HEK293 (cell line): Measurements from ENCODE around the gene ROBO1.

ENCODE experiments used
- CTCF ChIA-PET: fragments of 350-600 bp; formaldehyde crosslinking; extraction: SDS; loops from one replicate; lab custom pipeline; 2021; ENCODE audit warnings: antibody characterized with exemption; lab: Yijun Ruan, JAX
- POLR2A ChIA-PET: fragments of 300-600 bp; formaldehyde crosslinking; extraction: SDS; loops from one replicate; lab custom pipeline; 2020; ENCODE audit warnings: antibody characterized with exemption, inconsistent platforms; lab: Yijun Ruan, JAX
- H3K27ac ChIP-seq: fragments of 200-500 bp; sonication (Bioruptor generic); 2 replicates; pipeline ENCODE4 v1.5.1; 2014; ENCODE audit warnings: low read depth, low read length, control low read depth, inconsistent platforms; ENCODE audit errors: extremely low read depth
- H3K36me3 ChIP-seq, 2 experiments: fragments of 200-500 bp in 1 of 2; sonication (Bioruptor generic) in 1 of 2; 1 replicate in 1 of 2; 2 replicates in 1 of 2; pipeline ENCODE4 v1.5.1; 2014 to 2017; ENCODE audit warnings: inconsistent platforms in 2 of 2, low read length in 2 of 2; ENCODE audit not compliant: control insufficient read depth in 2 of 2, insufficient read depth in 1 of 2
- H3K4me1 ChIP-seq: fragments of 200-500 bp; sonication (Bioruptor generic); 2 replicates; pipeline ENCODE4 v1.5.1; 2014; ENCODE audit warnings: mild to moderate bottlenecking, low read length, inconsistent platforms; ENCODE audit not compliant: control insufficient read depth, insufficient read depth
- H3K4me3 ChIP-seq: 2 replicates; pipeline ENCODE4 v1.5.1; 2011; ENCODE audit warnings: low read depth, mild to moderate bottlenecking, control low read depth, low read length, moderate library complexity
- H3K9me3 ChIP-seq: fragments of 200-500 bp; sonication (Bioruptor generic); 2 replicates; pipeline ENCODE4 v1.5.1; 2014; ENCODE audit warnings: low read depth, low read length, inconsistent platforms; ENCODE audit not compliant: control insufficient read depth, insufficient read depth
- GFI1B ChIP-seq: fragments of 450-650 bp; formaldehyde crosslinking; IDR thresholded peaks from 2 replicates; pipeline ENCODE4 v1.5.1; 2016; ENCODE audit warnings: missing biosample characterization, missing genetic modification characterization
- GLI4 ChIP-seq: fragments of 450-650 bp; formaldehyde crosslinking; IDR thresholded peaks from 2 replicates; pipeline ENCODE4 v1.5.1; 2016; ENCODE audit warnings: missing biosample characterization, missing genetic modification characterization
- KLF16 ChIP-seq: fragments of 450-650 bp; formaldehyde crosslinking; IDR thresholded peaks from 2 replicates; pipeline ENCODE4 v1.5.1; 2017; ENCODE audit warnings: missing biosample characterization, missing genetic modification characterization
- KLF9 ChIP-seq: fragments of 450-650 bp; formaldehyde crosslinking; IDR thresholded peaks from 2 replicates; pipeline ENCODE4 v1.5.1; 2016; ENCODE audit warnings: missing biosample characterization, missing genetic modification characterization, low read depth
- OSR2 ChIP-seq: fragments of 450-650 bp; formaldehyde crosslinking; IDR thresholded peaks from 2 replicates; pipeline ENCODE4 v1.5.1; 2016; ENCODE audit warnings: missing biosample characterization, missing genetic modification characterization
- REPIN1 ChIP-seq: fragments of 450-650 bp; formaldehyde crosslinking; IDR thresholded peaks from 2 replicates; pipeline ENCODE4 v1.5.1; 2017; ENCODE audit warnings: missing biosample characterization, missing genetic modification characterization, low read depth
- SCRT1 ChIP-seq: fragments of 450-650 bp; formaldehyde crosslinking; IDR thresholded peaks from 2 replicates; pipeline ENCODE4 v1.5.1; 2016; ENCODE audit warnings: missing biosample characterization, missing genetic modification characterization, borderline replicate concordance
- ZBTB21 ChIP-seq: fragments of 450-650 bp; formaldehyde crosslinking; IDR thresholded peaks from 2 replicates; pipeline ENCODE4 v1.5.1; 2017; ENCODE audit warnings: missing biosample characterization, missing genetic modification characterization
- ZNF10 ChIP-seq: fragments of 450-650 bp; formaldehyde crosslinking; IDR thresholded peaks from 2 replicates; pipeline ENCODE4 v1.5.1; 2017; ENCODE audit warnings: missing biosample characterization, missing genetic modification characterization
- ZNF121 ChIP-seq: fragments of 450-650 bp; formaldehyde crosslinking; IDR thresholded peaks from 2 replicates; pipeline ENCODE4 v1.5.1; 2016; ENCODE audit warnings: missing biosample characterization, missing genetic modification characterization
- ZNF175 ChIP-seq: fragments of 450-650 bp; formaldehyde crosslinking; IDR thresholded peaks from 2 replicates; pipeline ENCODE4 v1.5.1; 2016; ENCODE audit warnings: missing biosample characterization, missing genetic modification characterization
- ZNF239 ChIP-seq: fragments of 450-650 bp; formaldehyde crosslinking; IDR thresholded peaks from 2 replicates; pipeline ENCODE4 v1.5.1; 2016; ENCODE audit warnings: missing biosample characterization, missing genetic modification characterization
- ZNF391 ChIP-seq: fragments of 450-650 bp; formaldehyde crosslinking; IDR thresholded peaks from 2 replicates; pipeline ENCODE4 v1.5.1; 2016; ENCODE audit warnings: low read depth, missing biosample characterization, missing genetic modification characterization, borderline replicate concordance
- ZNF529 ChIP-seq: fragments of 450-650 bp; formaldehyde crosslinking; IDR thresholded peaks from 2 replicates; pipeline ENCODE4 v1.5.1; 2017; ENCODE audit warnings: missing genetic modification characterization, missing biosample characterization; ENCODE audit not compliant: insufficient replicate concordance
- ZNF558 ChIP-seq: fragments of 450-650 bp; formaldehyde crosslinking; IDR thresholded peaks from 2 replicates; pipeline ENCODE4 v1.5.1; 2016; ENCODE audit warnings: missing biosample characterization, missing genetic modification characterization
- ZNF560 ChIP-seq: fragments of 450-650 bp; formaldehyde crosslinking; IDR thresholded peaks from 2 replicates; pipeline ENCODE4 v1.5.1; 2017; ENCODE audit warnings: missing biosample characterization, missing genetic modification characterization, borderline replicate concordance
- ZNF571 ChIP-seq: fragments of 450-650 bp; formaldehyde crosslinking; IDR thresholded peaks from 2 replicates; pipeline ENCODE4 v1.5.0; 2017; ENCODE audit warnings: missing biosample characterization, missing genetic modification characterization
- ZNF624 ChIP-seq: fragments of 450-650 bp; formaldehyde crosslinking; IDR thresholded peaks from 2 replicates; pipeline ENCODE4 v1.5.1; 2017; ENCODE audit warnings: missing biosample characterization, missing genetic modification characterization
- ZNF626 ChIP-seq: fragments of 450-650 bp; sonication (Bioruptor Pico); formaldehyde crosslinking; IDR thresholded peaks from 2 replicates; pipeline ENCODE4 v1.5.1; 2018; ENCODE audit warnings: missing biosample characterization, missing genetic modification characterization, inconsistent platforms
- ZNF654 ChIP-seq: fragments of 450-650 bp; formaldehyde crosslinking; IDR thresholded peaks from 2 replicates; pipeline ENCODE4 v1.5.1; 2016; ENCODE audit warnings: low read depth, missing biosample characterization, missing genetic modification characterization
- ZNF701 ChIP-seq: fragments of 450-650 bp; formaldehyde crosslinking; IDR thresholded peaks from 2 replicates; pipeline ENCODE4 v1.5.1; 2016; ENCODE audit warnings: missing biosample characterization, missing genetic modification characterization
- ZNF747 ChIP-seq: fragments of 450-650 bp; formaldehyde crosslinking; IDR thresholded peaks from 2 replicates; pipeline ENCODE4 v1.5.1; 2016; ENCODE audit warnings: missing biosample characterization, missing genetic modification characterization
- ZXDB ChIP-seq: fragments of 450-650 bp; formaldehyde crosslinking; IDR thresholded peaks from 2 replicates; pipeline ENCODE4 v1.5.1; 2016; ENCODE audit warnings: missing biosample characterization, missing genetic modification characterization
- TF ChIP-seq, protein P1 (sequence below): fragments of 450-650 bp; formaldehyde crosslinking; IDR thresholded peaks from 2 replicates; pipeline ENCODE4 v1.5.1; 2017; ENCODE audit warnings: missing biosample characterization, missing genetic modification characterization
- TF ChIP-seq, protein P2 (sequence below): fragments of 450-650 bp; formaldehyde crosslinking; IDR thresholded peaks from 2 replicates; pipeline ENCODE4 v1.5.1; 2016; ENCODE audit warnings: missing biosample characterization, missing genetic modification characterization
- TF ChIP-seq, protein P3 (sequence below): fragments of 450-650 bp; formaldehyde crosslinking; optimal IDR thresholded peaks from 2 replicates; pipeline ENCODE3; 2016; ENCODE audit warnings: missing biosample characterization, mild to moderate bottlenecking, missing genetic modification characterization
- TF ChIP-seq, protein P4 (sequence below): IDR thresholded peaks from 2 replicates; pipeline ENCODE4 v1.6.1; 2011; ENCODE audit warnings: mild to moderate bottlenecking, low read depth, low read length, borderline replicate concordance
- TF ChIP-seq, protein P5 (sequence below): fragments of 450-650 bp; formaldehyde crosslinking; IDR thresholded peaks from 2 replicates; pipeline ENCODE4 v1.5.1; 2016; ENCODE audit warnings: missing biosample characterization, missing genetic modification characterization
- TF ChIP-seq, protein P6 (sequence below): fragments of 450-650 bp; formaldehyde crosslinking; IDR thresholded peaks from 2 replicates; pipeline ENCODE4 v1.5.1; 2016; ENCODE audit warnings: missing biosample characterization, missing genetic modification characterization

ROBO1 gene

DNA sequence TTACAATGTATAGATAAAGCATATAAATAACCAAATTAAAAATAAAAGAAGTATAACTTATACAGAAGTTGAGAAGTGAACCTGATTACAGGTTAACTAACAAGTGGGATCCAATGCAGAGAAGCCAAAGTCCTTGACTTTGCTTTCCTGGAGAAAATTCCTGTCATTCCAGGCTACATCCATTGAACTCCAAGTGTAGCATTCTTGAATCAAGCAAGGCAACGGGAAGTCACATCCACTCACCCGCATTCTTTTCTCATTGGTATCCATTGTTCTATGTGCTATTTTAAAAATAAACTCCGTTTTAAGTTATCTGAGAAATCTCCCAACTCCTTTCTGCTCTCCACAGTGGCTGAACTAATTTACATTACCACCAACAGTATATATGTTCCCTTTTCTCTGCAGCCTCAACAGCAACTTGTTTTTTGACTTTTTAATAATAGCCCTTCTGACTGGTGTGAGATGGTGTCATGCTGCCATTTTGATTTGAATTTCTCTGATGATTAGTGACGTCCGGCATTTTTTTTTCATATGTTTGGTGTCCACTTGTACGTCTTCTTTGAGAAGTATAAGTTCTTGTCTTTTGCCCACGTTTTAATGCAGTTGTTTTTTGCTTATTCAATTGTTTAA, 534.3 kb downstream of the ROBO1 start:
- no peaks in the 10 kb centered on the region for H3K9me3 ChIP-seq
- ChIA-PET POLR2A (no interaction called here), CTCF (no interaction called here)
- no peak overlapping the region for H3K4me3 ChIP-seq
- no peak overlapping the region for H3K27ac ChIP-seq
- TF ChIP-seq ZNF239 (tag by site-specific recombination) = no peak
- TF ChIP-seq ZBTB21 (tag by site-specific recombination) = no peak
- TF ChIP-seq, protein P1, sequence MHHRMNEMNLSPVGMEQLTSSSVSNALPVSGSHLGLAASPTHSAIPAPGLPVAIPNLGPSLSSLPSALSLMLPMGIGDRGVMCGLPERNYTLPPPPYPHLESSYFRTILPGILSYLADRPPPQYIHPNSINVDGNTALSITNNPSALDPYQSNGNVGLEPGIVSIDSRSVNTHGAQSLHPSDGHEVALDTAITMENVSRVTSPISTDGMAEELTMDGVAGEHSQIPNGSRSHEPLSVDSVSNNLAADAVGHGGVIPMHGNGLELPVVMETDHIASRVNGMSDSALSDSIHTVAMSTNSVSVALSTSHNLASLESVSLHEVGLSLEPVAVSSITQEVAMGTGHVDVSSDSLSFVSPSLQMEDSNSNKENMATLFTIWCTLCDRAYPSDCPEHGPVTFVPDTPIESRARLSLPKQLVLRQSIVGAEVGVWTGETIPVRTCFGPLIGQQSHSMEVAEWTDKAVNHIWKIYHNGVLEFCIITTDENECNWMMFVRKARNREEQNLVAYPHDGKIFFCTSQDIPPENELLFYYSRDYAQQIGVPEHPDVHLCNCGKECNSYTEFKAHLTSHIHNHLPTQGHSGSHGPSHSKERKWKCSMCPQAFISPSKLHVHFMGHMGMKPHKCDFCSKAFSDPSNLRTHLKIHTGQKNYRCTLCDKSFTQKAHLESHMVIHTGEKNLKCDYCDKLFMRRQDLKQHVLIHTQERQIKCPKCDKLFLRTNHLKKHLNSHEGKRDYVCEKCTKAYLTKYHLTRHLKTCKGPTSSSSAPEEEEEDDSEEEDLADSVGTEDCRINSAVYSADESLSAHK (tag by site-specific recombination) = no peak
- TF ChIP-seq KLF16 (tag by site-specific recombination) = no peak
- TF ChIP-seq GFI1B (tag by site-specific recombination) = no peak
- TF ChIP-seq, protein P2, sequence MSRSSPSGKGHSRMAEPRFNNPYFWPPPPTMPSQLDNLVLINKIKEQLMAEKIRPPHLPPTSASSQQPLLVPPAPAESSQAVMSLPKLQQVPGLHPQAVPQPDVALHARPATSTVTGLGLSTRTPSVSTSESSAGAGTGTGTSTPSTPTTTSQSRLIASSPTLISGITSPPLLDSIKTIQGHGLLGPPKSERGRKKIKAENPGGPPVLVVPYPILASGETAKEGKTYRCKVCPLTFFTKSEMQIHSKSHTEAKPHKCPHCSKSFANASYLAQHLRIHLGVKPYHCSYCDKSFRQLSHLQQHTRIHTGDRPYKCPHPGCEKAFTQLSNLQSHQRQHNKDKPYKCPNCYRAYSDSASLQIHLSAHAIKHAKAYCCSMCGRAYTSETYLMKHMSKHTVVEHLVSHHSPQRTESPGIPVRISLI (tag by site-specific recombination) = no peak
- TF ChIP-seq ZNF624 (tag by site-specific recombination) = no peak
- no peak for TF ChIP-seq KLF9 (tag by site-specific recombination)
- no peak for TF ChIP-seq ZNF391 (tag by site-specific recombination)
- no peak for TF ChIP-seq OSR2 (tag by site-specific recombination)
- TF ChIP-seq ZNF560 (tag by site-specific recombination) = no peak
- TF ChIP-seq ZNF654 = no peak
- TF ChIP-seq GLI4 (tag by site-specific recombination) = no peak
- TF ChIP-seq ZNF701 (tag by site-specific recombination) = no peak
- TF ChIP-seq SCRT1 = no peak
- no peak for TF ChIP-seq ZNF571 (tag by site-specific recombination)
- TF ChIP-seq ZNF626 (tag by site-specific recombination) = no peak
- TF ChIP-seq, protein P3, sequence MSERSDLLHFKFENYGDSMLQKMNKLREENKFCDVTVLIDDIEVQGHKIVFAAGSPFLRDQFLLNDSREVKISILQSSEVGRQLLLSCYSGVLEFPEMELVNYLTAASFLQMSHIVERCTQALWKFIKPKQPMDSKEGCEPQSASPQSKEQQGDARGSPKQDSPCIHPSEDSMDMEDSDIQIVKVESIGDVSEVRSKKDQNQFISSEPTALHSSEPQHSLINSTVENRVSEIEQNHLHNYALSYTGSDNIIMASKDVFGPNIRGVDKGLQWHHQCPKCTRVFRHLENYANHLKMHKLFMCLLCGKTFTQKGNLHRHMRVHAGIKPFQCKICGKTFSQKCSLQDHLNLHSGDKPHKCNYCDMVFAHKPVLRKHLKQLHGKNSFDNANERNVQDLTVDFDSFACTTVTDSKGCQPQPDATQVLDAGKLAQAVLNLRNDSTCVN (tag by site-specific recombination) = no peak
- no peak for TF ChIP-seq ZNF529
- TF ChIP-seq, protein P4, sequence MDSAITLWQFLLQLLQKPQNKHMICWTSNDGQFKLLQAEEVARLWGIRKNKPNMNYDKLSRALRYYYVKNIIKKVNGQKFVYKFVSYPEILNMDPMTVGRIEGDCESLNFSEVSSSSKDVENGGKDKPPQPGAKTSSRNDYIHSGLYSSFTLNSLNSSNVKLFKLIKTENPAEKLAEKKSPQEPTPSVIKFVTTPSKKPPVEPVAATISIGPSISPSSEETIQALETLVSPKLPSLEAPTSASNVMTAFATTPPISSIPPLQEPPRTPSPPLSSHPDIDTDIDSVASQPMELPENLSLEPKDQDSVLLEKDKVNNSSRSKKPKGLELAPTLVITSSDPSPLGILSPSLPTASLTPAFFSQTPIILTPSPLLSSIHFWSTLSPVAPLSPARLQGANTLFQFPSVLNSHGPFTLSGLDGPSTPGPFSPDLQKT = no peak
- no peaks in the 10 kb centered on the region for H3K4me1 ChIP-seq
- no peaks in the 10 kb centered on the region for H3K36me3 ChIP-seq

DNA sequence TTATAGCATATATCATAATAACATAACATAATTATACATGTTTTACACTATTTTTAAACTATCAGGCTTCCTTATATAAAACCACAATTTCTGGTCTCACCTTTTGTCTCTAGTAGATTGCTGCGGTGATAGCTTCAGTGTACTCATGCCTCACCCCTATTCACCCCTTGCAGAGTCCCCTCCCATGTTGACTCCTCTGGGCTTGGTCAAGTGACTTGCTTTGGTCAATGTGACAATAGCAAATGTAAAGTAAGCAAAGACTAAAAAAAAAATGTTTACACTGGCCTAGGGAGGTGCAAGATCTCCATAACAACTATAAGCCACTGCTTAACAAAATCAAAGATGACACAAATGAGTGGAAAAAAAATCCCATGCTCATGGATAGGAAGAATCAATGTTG, 537.5 kb downstream of the ROBO1 start:
- no peaks in the 10 kb centered on the region for H3K4me1 ChIP-seq
- CTCF ChIA-PET = interaction anchor here (0.6 kb wide), 1 partner anchor 1094 kb away, joined by 3 read pairs; no protein-coding TSS in a partner anchor
- POLR2A ChIA-PET = no interaction called here
- TF ChIP-seq ZXDB = no peak
- no peak for TF ChIP-seq ZNF747 (tag by site-specific recombination)
- TF ChIP-seq, protein P5, sequence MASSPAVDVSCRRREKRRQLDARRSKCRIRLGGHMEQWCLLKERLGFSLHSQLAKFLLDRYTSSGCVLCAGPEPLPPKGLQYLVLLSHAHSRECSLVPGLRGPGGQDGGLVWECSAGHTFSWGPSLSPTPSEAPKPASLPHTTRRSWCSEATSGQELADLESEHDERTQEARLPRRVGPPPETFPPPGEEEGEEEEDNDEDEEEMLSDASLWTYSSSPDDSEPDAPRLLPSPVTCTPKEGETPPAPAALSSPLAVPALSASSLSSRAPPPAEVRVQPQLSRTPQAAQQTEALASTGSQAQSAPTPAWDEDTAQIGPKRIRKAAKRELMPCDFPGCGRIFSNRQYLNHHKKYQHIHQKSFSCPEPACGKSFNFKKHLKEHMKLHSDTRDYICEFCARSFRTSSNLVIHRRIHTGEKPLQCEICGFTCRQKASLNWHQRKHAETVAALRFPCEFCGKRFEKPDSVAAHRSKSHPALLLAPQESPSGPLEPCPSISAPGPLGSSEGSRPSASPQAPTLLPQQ = no peak
- TF ChIP-seq ZNF558 (tag by site-specific recombination) = no peak
- TF ChIP-seq ZNF10 = no peak
- no peak for TF ChIP-seq REPIN1
- no peak for TF ChIP-seq ZNF121 (tag by site-specific recombination)
- no peak for TF ChIP-seq ZNF529
- TF ChIP-seq, protein P6, sequence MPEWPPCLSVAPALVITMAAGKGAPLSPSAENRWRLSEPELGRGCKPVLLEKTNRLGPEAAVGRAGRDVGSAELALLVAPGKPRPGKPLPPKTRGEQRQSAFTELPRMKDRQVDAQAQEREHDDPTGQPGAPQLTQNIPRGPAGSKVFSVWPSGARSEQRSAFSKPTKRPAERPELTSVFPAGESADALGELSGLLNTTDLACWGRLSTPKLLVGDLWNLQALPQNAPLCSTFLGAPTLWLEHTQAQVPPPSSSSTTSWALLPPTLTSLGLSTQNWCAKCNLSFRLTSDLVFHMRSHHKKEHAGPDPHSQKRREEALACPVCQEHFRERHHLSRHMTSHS (tag by site-specific recombination) = no peak
- TF ChIP-seq ZNF175 (tag by site-specific recombination) = no peak

More for the DNA sequence above, 537.5 kb downstream of the ROBO1 start:
- no peaks in the 10 kb centered on the region for H3K9me3 ChIP-seq
- no peak overlapping the region for H3K4me3 ChIP-seq
- no peak overlapping the region for H3K27ac ChIP-seq
- H3K36me3 ChIP-seq = no peaks in the 10 kb centered on the region
